ENCODE results near the gene IL22RA1.

- no peak for TF ChIP-seq CTCF (IDR thresholded peaks at IDR 0.05; ENCODE audit: poor library complexity, severe bottlenecking)
- TF ChIP-seq POLR2AphosphoS5 (IDR thresholded peaks at IDR 0.05), result no peak
Measured at GRCh38 chr1:24120965-24121364, 22.0 kb downstream of the IL22RA1 start.
